IMR-90 (cell line): ENCODE results near the gene PSMD1. TPM values are rescaled to one million over a fixed set of nuclear protein-coding genes. Genes with fewer than 3 reads are reported as not detected.

ENCODE experiments used
- ATAC-seq: fragments of 200-7000 bp; cut with Tn5 transposase; 2 replicates; pipeline ENCODE4 v1.9.1; 2020; ENCODE audit warnings: low read depth, mild to moderate bottlenecking, moderate library complexity
- BruUV-seq: library from RNA; stranded (reverse); fragments of 400-500 nt; replicated peaks from 2 replicates; lab custom pipeline; 2021; lab: Mats Ljungman, UMichigan
- CTCF ChIA-PET: fragments of 300-600 bp; formaldehyde crosslinking; extraction: SDS; loops from one replicate; lab custom pipeline; 2021; ENCODE audit warnings: antibody characterized with exemption; lab: Yijun Ruan, JAX
- POLR2A ChIA-PET: fragments of 300-600 bp; sonication (Branson Sonifier 250); formaldehyde crosslinking; loops from one replicate; lab custom pipeline; 2022; ENCODE audit warnings: antibody characterized with exemption; ENCODE audit not compliant: unreplicated experiment; lab: Charles Lee
- DNase-seq: peaks from one replicate; pipeline ENCODE4 v3.0.0; 2013
- H2AFZ ChIP-seq: replicated peaks from 2 replicates; pipeline ENCODE3; 2013; ENCODE audit warnings: low read length, mild to moderate bottlenecking; ENCODE audit not compliant: poor library complexity
- H2AK5ac ChIP-seq: 2 replicates; pipeline ENCODE4 v1.6.1; 2013; ENCODE audit warnings: low read depth, low read length, inconsistent platforms
- H2AK9ac ChIP-seq: replicated peaks from 2 replicates; pipeline ENCODE3; 2013; ENCODE audit warnings: mild to moderate bottlenecking, low read depth, low read length, moderate library complexity; ENCODE audit not compliant: poor library complexity
- H2BK120ac ChIP-seq: 2 replicates; pipeline ENCODE4 v1.6.1; 2013; ENCODE audit warnings: low read depth, low read length, inconsistent platforms
- H2BK15ac ChIP-seq: 3 replicates; pipeline ENCODE4 v1.6.1; 2013; ENCODE audit warnings: low read depth, low read length, inconsistent platforms
- H2BK20ac ChIP-seq: 2 replicates; pipeline ENCODE4 v1.6.1; 2013; ENCODE audit warnings: low read depth, mild to moderate bottlenecking, inconsistent platforms, low read length, moderate library complexity
- H2BK5ac ChIP-seq: 2 replicates; pipeline ENCODE4 v1.6.1; 2013; ENCODE audit warnings: mild to moderate bottlenecking, low read depth, low read length, inconsistent platforms; ENCODE audit not compliant: poor library complexity, severe bottlenecking
- H3K14ac ChIP-seq: replicated peaks from 2 replicates; pipeline ENCODE4 v1.6.1; 2013; ENCODE audit warnings: low read depth, low read length, inconsistent platforms
- H3K18ac ChIP-seq: 2 replicates; pipeline ENCODE4 v1.6.1; 2013; ENCODE audit warnings: low read depth, low read length, control low read depth
- H3K23ac ChIP-seq: 2 replicates; pipeline ENCODE4 v1.6.1; 2013; ENCODE audit warnings: low read depth, low read length, inconsistent platforms
- H3K27ac ChIP-seq: 2 replicates; pipeline ENCODE4 v1.5.1; 2013; ENCODE audit warnings: mild to moderate bottlenecking, control low read depth, low read length; ENCODE audit not compliant: insufficient read depth
- H3K27me3 ChIP-seq: 2 replicates; pipeline ENCODE4 v1.6.1; 2013; ENCODE audit warnings: low read length; ENCODE audit not compliant: control insufficient read depth, insufficient read depth
- H3K36me3 ChIP-seq: 2 replicates; pipeline ENCODE4 v1.6.1; 2013; ENCODE audit warnings: low read length, mixed read lengths; ENCODE audit not compliant: control insufficient read depth, insufficient read depth
- H3K4ac ChIP-seq: 2 replicates; pipeline ENCODE4 v1.6.1; 2013; ENCODE audit warnings: low read depth, low read length, inconsistent platforms
- H3K4me1 ChIP-seq: 2 replicates; pipeline ENCODE4 v1.6.1; 2013; ENCODE audit warnings: low read length, mixed read lengths; ENCODE audit not compliant: control insufficient read depth, insufficient read depth
- H3K4me2 ChIP-seq: 2 replicates; pipeline ENCODE4 v1.6.1; 2013; ENCODE audit warnings: low read depth, mild to moderate bottlenecking, control low read depth, low read length, moderate library complexity
- H3K4me3 ChIP-seq: 2 replicates; pipeline ENCODE4 v1.5.1; 2013; ENCODE audit warnings: low read depth, mild to moderate bottlenecking, control low read depth, low read length, moderate library complexity; ENCODE audit not compliant: insufficient read depth
- H3K56ac ChIP-seq: 2 replicates; pipeline ENCODE4 v1.6.1; 2013; ENCODE audit warnings: low read length, inconsistent platforms; ENCODE audit not compliant: insufficient read depth; ENCODE audit errors: extremely low read depth
- H3K79me1 ChIP-seq, 2 experiments: 2 replicates each; pipeline ENCODE4 v1.6.1; 2013; ENCODE audit warnings: low read length in 2 of 2, inconsistent platforms in 1 of 2, low read depth in 1 of 2
- H3K9ac ChIP-seq: 2 replicates; pipeline ENCODE4 v1.6.1; 2013; ENCODE audit warnings: low read depth, low read length, control low read depth
- H3K9me1 ChIP-seq: 2 replicates; pipeline ENCODE4 v1.6.1; 2013; ENCODE audit warnings: low read length, inconsistent platforms; ENCODE audit not compliant: insufficient read depth
- H3K9me3 ChIP-seq: 2 replicates; pipeline ENCODE4 v1.6.1; 2013; ENCODE audit warnings: low read length; ENCODE audit not compliant: control insufficient read depth, insufficient read depth
- H4K20me1 ChIP-seq: 2 replicates; pipeline ENCODE4 v1.6.1; 2013; ENCODE audit warnings: low read length, inconsistent platforms; ENCODE audit not compliant: insufficient read depth
- H4K5ac ChIP-seq: 2 replicates; pipeline ENCODE4 v1.6.1; 2013; ENCODE audit warnings: mild to moderate bottlenecking, low read depth, low read length, control low read depth
- H4K8ac ChIP-seq, 2 experiments: 2 replicates each; pipeline ENCODE4 v1.6.1; 2013; ENCODE audit warnings: low read depth in 2 of 2, low read length in 2 of 2, control low read depth in 1 of 2, inconsistent platforms in 1 of 2
- H4K91ac ChIP-seq: 2 replicates; pipeline ENCODE4 v1.6.1; 2013; ENCODE audit warnings: low read depth, low read length, inconsistent platforms; ENCODE audit not compliant: insufficient read depth
- FOS ChIP-seq: fragments of 150-350 bp; IDR thresholded peaks from 2 replicates; pipeline ENCODE4 v1.6.1; 2016; ENCODE audit warnings: low read depth, low read length
- MAFK ChIP-seq: IDR thresholded peaks from 2 replicates; pipeline ENCODE4 v1.6.1; 2012; ENCODE audit warnings: low read depth, low read length, improper control_type of control experiment
- MAZ ChIP-seq: IDR thresholded peaks from 2 replicates; pipeline ENCODE4 v1.6.1; 2012; ENCODE audit warnings: low read depth, mild to moderate bottlenecking, low read length, improper control_type of control experiment, moderate library complexity, borderline replicate concordance
- MXI1 ChIP-seq: IDR thresholded peaks from 2 replicates; pipeline ENCODE4 v1.6.1; 2012; ENCODE audit warnings: low read depth, mild to moderate bottlenecking, low read length, moderate library complexity, borderline replicate concordance
- NFE2L2 ChIP-seq: fragments of 150-350 bp; IDR thresholded peaks from 2 replicates; pipeline ENCODE4 v1.6.1; 2016; ENCODE audit warnings: low read depth, mild to moderate bottlenecking, low read length
- RAD21 ChIP-seq: IDR thresholded peaks from 2 replicates; pipeline ENCODE4 v1.6.1; 2012; ENCODE audit warnings: low read length, improper control_type of control experiment
- RCOR1 ChIP-seq: IDR thresholded peaks from 2 replicates; pipeline ENCODE4 v1.6.1; 2012; ENCODE audit warnings: mild to moderate bottlenecking, low read length, improper control_type of control experiment; ENCODE audit not compliant: insufficient replicate concordance
- WGBS, 2 experiments: methylation state at CpG; one replicate each; pipeline versions ENCODE4 v1.1.5 to v1.1.7; 2013; ENCODE audit warnings: missing lambda C conversion rate in 2 of 2; ENCODE audit not compliant: insufficient read length in 1 of 2; ENCODE audit errors: extremely low coverage in 2 of 2; 5-methylcytosine and 5-hydroxymethylcytosine counted together
- dilution Hi-C: fragments of 300-500 bp; cut with HindIII; formaldehyde crosslinking; loops from one replicate; pipeline ENCODE4 v1.14.3; 2018; ENCODE audit warnings: low sequenced_read_pairs; ENCODE audit not compliant: unreplicated experiment
- in situ Hi-C: fragments of 300-500 bp; cut with MboI; formaldehyde crosslinking; loops from 3 replicates; pipeline ENCODE4 v1.14.3; 2019; ENCODE audit warnings: low sequenced_read_pairs, inconsistent platforms, mixed read lengths
- intact Hi-C: fragments of 100-400 bp; cut with micrococcal nuclease; formaldehyde crosslinking; loops from 2 replicates; pipeline ENCODE4 v1.10.0; 2022
- polyA plus RNA-seq, 3 experiments: library from polyadenylated mRNA; depleted of rRNA; stranded (reverse); fragments of >200 nt; gene quantifications; 2 replicates each; pipeline ENCODE4 v1.2.3, GENCODE V29; 2012; ENCODE audit warnings: low replicate concordance in 1 of 3
- total RNA-seq: library from RNA; depleted of rRNA; stranded (reverse); fragments of >200 nt; gene quantifications from 2 replicates; pipeline ENCODE4 v1.2.3, GENCODE V29; 2012
- TF ChIP-seq, protein P1 (sequence below): fragments of 150-350 bp; IDR thresholded peaks from 2 replicates; pipeline ENCODE4 v1.6.1; 2016; ENCODE audit warnings: low read depth, mild to moderate bottlenecking, low read length, moderate library complexity, borderline replicate concordance

Gene PSMD1
- total and polyA plus RNA-seq, 2 of the 4 experiments (the other 2 are of a cell fraction) = 89.8 to 181 TPM

DNA sequence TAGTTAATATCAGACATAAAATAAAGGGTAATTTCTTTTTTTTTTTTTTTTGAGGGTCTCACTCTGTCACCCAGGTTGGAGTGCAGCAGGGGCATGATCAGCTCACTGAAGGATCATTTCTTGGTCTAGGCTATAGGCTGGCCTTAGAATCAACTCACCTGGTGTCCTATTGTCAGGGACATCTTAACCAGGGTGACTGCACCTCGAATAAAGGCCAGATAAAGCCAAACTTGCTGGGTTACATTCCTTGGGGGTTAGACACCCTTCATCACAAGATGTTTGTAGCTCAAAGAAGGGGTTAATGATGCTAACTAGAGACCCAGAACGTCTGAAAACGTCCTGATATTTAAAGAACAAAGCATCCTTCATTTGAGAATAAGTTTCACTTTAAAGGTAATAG, 42.8 kb upstream of the PSMD1 start:
- Histone ChIP-seq H3K4me3 (no peak overlapping the region), H3K23ac (no peak overlapping the region), H3K36me3 (no peaks in the 10 kb centered on the region), H2BK15ac (no peak overlapping the region), H4K91ac (no peak overlapping the region), H2BK20ac (no peak overlapping the region), H3K14ac (no peak overlapping the region), H3K9me1 (no peaks in the 10 kb centered on the region), H3K4me1 (no peaks in the 10 kb centered on the region), H2AK9ac (no peak overlapping the region), H3K9ac (no peak overlapping the region), H2BK120ac (no peak overlapping the region), H4K20me1 (no peaks in the 10 kb centered on the region), H4K8ac (no peak overlapping the region), H4K5ac (no peak overlapping the region), H3K4ac (no peak overlapping the region), H3K56ac (no peak overlapping the region), H3K27ac (no peak overlapping the region), H2AK5ac (no peak overlapping the region), H3K4me2 (no peak overlapping the region), H3K27me3 (peaks cover 62% of the 10 kb centered on the region), H3K18ac (no peak overlapping the region), H3K79me1 (no peaks in the 10 kb centered on the region), H3K9me3 (no peaks in the 10 kb centered on the region), H2AFZ (no peak overlapping the region), H2BK5ac (no peak overlapping the region)
- ChIA-PET POLR2A (no interaction called here), CTCF (no interaction called here)
- no TSS peak for BruUV-seq
- no CpG with 5 or more reads among the region's 3 CpGs for WGBS, 2 experiments
- in situ Hi-C loops (no loop called here), dilution Hi-C loops (no loop called here), intact Hi-C loops (loop anchor here (10.0 kb wide), 1 partner anchor 59 kb away; no protein-coding TSS in a partner anchor)
- DNase-seq (no peak), ATAC-seq (no peak)
- TF ChIP-seq RCOR1 (no peak), MAFK (no peak), MXI1 (no peak), FOS (no peak), RAD21 (no peak), MAZ (no peak), NFE2L2 (no peak)
- TF ChIP-seq, protein P1, sequence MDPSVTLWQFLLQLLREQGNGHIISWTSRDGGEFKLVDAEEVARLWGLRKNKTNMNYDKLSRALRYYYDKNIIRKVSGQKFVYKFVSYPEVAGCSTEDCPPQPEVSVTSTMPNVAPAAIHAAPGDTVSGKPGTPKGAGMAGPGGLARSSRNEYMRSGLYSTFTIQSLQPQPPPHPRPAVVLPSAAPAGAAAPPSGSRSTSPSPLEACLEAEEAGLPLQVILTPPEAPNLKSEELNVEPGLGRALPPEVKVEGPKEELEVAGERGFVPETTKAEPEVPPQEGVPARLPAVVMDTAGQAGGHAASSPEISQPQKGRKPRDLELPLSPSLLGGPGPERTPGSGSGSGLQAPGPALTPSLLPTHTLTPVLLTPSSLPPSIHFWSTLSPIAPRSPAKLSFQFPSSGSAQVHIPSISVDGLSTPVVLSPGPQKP = no peak
